GM18861 (cell line): Measurements from ENCODE around the gene GLUD1.
"Not testable (repeated sequence)": the region's sequence is repeated elsewhere in the genome, so short reads cannot be mapped to it uniquely, and the experiment has no call there.

Experiments used
- ATAC-seq: cut with Tn5 transposase; IDR thresholded peaks from one replicate; pipeline ENCODE4 v1.9.1; 2021; ENCODE audit not compliant: unreplicated experiment

Gene GLUD1

DNA sequence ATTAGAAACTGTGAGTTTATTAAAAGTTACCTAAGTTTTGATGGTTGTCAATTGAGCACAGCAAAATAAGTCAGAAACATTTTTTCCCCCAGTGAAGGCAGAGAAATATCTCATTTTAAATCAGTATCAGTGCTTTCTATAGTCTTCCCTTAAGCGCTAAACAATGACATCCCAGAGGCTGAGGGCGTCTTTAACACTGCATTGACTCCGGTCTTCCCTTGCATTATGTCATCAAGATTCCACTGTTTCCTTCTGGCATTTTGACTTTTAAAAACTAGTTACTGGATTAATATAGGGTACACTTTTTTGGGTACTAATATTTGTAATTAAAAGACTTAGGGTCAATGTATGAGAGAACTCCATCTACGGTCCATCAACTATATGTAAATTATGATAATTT lies 3.9 kb downstream of the GLUD1 start:
- no peak for ATAC-seq

DNA sequence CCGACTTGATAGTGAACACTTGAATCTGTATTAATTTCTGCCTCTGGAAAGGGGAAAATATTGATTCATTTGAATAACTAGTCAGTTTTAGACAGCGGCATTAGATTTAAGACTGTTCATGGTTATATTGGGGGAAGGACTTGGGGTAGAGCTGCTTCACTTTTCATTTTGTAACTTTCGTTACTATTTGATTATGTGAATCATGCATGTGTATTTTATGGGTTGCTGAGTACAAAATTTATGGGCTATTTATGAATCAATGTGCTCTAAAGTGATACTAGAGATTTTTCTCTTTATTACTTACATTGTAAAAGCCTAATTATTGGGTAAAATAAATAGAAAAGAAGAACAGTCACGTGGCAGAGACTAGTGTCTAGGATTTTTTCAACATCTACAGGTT lies 4.9 kb downstream of the GLUD1 start:
- ATAC-seq = no peak

DNA sequence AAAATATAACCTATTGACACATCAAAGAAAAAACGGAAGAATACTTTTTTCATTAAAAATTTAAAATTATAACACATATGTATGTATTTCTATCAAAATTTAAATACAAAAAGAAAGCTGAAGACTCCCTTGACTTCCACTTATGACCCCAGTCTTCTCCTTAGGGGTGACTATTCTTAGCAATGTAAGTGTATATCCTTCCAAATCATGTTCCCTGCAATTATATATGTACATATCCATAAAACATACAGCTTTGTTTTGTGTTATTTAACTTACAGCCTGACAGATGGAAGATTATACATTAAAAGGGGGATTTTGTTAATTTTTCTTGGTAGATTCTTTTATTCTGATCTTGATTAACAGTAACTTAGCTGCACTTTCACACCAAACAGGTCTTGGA lies 9.1 kb downstream of the GLUD1 start:
- no peak for ATAC-seq

DNA sequence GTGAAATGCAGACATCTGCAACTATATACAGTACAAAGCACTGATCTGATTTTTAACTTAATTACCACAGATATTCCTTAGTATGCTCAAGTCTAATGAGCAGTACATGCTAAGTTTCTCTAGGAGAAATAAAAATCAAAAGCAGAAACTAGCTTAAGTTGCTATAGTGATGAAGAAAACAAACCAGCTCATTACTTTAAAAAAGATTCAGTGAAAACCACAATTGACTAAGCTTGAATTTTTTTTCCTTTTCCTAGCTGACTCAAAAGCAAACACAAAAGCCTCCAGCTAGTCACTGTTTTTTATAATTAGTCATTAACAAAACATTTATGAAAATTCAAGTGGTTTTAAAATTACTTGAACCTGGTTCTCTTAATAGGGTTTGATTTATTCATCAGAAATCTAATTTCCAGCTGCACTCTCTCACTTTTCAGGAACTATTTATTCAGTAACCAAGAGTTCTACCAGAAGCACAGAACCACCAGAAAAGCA lies 10.3 kb downstream of the GLUD1 start:
- peak; percentile 70 for ATAC-seq

DNA sequence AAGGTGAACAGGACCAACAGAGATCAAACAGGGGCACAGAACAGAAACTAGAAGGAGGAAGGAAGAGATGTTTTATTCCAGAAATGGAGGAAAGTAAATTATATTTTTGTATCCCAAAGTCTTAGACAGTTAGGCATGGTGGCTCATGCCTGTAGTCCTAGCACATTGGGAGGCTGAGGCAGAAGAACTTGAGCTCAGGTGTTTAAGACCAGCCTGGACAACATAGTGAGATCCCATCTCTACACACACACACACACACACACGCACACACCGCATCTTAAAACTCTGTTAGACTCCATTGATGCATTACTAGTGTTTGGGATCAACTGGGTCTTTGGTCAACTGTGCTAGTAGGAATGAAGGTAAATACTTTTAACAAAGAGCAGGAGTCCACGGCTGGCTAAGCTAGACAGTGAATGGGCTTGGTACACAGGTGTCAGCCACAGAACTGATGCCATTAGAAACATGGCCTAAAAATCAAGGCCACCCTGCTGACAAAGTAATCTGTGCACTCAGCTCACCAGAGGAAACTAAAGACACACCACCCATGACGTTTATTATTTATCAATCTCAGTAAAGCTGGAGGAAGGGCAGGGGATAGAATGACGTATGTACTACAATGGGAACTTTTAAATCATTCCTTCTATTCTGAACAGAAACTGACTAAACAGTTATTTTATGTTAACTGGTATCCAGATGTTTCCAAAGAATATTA lies 10.9 kb downstream of the GLUD1 start:
- peak; percentile 28 for ATAC-seq

DNA sequence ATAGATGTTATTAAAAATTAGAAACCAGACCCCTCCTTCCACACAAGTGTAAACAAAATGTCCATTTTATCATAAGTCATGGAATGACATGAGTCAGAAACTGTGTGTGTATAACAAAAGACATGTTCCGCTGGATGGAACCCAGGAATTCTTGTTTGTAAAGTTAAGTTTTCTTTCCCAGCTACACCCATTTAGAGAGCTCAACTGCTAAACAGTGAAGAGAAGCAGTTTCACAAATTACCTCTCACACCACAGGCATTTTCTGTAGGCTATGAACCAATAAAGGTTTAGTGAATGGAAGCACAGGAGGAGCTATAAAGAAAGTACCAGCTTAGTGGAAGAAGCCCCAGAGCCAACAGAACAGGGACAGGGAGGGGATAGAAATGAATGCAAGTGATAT lies 12.4 kb downstream of the GLUD1 start:
- ATAC-seq = not testable (repeated sequence)

DNA sequence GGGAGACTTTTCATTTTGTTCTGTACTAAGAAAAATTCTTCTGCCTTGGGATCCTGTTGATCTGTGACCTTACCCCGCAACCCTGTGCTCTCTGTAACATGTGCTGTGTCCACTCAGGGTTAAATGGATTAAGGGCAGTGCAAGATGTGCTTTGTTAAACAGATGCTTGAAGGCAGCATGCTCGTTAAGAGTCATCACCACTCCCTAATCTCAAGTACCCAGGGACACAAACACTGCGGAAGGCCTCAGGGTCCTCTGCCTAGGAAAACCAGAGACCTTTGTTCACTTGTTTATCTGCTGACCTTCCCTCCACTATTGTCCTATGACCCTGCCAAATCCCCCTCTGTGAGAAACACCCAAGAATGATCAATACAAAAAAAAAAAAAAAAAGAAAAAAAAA lies 13.1 kb downstream of the GLUD1 start:
- not testable (repeated sequence) for ATAC-seq

DNA sequence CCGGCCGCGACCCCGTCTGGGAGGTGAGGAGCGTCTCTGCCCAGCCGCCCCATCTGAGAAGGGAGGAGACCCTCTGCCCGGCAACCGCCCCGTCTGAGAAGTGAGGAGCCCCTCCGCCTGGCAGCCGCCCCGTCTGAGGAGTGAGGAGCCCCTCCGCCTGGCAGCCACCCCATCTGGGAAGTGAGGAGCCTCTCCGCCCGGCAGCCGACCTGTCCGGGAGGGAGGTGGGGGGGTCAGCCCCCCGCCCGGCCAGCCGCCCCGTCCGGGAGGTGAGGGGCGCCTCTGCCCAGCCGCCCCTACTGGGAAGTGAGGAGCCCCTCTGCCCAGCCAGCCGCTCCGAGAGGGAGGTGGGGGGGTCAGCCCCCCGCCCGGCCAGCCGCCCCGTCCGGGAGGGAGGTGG lies 14.0 kb downstream of the GLUD1 start:
- ATAC-seq = not testable (repeated sequence)

DNA sequence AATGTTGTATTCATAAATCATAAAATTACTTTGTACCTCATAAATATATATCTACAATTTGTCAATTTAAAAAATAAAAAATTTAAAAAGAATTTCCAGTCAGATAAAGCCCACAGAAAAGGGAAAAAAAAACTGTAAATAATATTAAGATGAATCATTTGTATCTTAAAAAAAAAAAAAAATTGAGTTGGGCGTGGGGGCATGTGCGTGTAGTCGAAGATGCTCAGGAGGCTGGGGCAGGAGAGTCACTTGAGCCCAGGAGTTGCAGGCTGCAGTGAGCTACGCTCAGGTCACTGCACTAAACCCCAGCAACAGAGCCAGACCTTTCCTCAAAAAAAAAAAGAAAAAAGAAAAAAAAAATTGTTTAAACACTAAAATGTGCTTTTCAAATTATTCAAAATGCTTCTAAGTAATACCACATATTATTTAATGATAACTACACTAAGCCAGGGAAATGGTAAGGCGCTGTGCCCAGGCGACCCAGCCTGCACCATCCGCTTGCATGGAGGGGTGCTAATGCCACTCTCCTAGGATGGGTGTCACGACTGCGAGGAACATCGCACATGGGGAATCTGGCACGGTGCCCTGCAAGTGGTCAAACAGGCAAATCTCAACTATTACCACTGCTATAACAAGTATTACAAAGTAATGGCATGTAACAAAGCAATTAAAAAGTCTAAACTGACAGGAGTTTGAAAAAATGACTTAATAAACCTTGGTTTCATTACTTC lies 15.4 kb downstream of the GLUD1 start:
- no peak for ATAC-seq

DNA sequence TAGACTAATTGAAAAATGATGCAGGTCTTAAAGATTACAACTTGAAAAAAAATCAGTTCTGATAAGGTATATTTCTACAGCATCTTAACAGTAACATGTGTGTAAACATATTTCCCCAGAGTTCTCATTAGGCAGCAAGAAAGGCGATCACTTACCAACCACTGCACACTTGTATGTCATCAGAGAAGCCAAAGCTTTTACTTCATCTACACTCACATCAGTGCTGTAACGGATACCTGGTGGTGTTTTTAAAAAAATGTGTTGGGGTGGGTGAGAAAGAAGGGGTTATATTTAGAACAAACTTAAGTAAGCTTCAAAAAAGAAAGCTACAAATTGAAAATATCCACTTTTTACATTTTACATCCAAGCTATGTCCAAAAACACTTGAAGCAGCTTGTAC lies 18.2 kb downstream of the GLUD1 start:
- ATAC-seq = not testable (repeated sequence)

DNA sequence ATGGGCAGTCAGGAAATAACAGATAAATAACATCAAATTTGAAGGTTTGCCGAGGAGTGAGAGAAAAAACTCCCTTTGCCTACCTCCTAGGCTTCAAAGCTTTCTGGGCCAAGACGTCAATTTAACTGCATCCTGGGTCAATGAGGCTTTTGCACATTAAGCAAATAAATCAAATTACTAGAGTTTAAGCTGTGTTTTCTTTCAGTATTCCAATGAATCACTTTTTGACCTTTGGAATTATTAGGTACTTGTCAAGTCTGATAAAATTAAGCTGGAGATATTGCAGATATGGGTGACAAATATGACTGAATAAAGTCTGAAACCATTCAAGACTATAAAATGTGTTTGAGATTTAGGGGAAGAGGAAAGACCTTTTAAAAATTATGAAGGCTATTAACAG lies 22.2 kb downstream of the GLUD1 start:
- ATAC-seq = no peak

DNA sequence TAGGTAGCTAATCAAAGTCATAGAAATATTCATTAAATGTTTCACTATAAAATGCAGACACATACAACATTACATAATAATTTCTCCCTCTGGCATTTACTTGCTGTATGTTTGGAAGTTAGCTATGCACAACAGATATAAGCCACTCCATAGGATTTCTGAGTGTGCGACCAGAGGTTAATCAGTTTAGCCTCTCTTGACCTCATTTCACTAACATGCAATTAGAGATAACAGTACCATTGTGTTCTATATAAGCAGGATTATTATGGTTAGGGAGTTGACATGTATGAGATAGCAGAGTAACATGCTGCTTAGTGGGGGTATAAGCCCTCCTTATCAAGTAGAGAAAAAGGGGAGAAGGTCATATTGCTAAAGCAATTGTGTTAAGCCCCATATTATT lies 26.4 kb downstream of the GLUD1 start:
- no peak for ATAC-seq

DNA sequence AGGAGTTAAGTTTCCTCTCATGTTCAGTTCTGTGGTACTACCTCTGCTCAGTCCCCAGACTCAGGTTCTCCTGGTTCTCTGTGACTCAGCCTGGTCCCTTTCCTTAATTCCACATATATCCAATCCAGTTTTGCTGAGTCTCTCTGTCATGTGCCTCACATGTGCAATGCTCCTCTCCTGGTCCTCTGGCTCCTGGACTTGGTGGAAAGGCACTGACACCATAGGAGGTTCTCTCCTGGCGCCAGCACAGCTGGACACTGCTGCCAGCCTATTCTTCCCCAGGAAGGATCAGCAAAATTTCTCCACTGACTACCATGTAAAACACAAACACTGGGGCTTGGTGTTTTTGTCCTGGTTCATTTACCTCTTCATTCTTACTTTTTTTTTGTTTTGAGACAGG lies 27.8 kb downstream of the GLUD1 start:
- ATAC-seq = no peak

DNA sequence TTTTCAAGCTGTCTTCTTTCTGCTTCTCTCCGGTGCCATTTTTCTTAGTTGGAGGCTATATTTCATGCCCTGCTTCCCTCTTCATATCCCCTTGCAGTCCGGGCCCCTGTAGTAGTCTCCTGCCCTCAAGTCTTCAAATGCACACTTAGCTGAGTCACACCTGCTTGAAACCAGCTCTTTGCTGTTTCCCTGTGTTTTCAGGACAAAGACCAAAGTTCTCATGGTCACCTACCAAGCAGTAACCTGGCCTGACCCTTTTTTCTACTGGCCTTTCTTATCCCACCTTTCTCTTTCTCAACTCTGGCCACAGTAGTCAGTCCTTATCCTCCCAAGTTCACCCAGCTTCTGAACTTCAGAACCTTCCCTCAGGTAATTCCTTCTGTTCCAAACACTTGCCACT lies 28.5 kb downstream of the GLUD1 start:
- ATAC-seq = no peak

DNA sequence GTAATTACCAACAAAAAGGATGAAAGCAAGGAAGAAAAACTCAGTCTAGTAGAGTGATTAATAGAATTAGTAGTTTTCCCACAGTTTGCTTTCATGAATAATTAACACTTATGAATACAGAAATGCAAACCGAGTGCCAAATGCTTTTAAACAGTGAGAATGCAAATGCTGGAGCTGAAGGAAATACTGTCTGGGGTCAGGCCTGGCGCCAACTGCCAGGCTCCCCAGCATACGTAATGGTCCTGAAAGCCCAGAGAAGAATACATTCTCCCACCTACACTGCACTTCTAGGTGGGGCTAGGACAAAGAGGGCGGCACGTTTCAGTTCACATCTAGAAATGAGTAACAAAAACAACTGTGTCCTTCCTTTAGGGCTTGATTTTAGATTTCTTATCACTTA lies 30.0 kb downstream of the GLUD1 start:
- no peak for ATAC-seq

DNA sequence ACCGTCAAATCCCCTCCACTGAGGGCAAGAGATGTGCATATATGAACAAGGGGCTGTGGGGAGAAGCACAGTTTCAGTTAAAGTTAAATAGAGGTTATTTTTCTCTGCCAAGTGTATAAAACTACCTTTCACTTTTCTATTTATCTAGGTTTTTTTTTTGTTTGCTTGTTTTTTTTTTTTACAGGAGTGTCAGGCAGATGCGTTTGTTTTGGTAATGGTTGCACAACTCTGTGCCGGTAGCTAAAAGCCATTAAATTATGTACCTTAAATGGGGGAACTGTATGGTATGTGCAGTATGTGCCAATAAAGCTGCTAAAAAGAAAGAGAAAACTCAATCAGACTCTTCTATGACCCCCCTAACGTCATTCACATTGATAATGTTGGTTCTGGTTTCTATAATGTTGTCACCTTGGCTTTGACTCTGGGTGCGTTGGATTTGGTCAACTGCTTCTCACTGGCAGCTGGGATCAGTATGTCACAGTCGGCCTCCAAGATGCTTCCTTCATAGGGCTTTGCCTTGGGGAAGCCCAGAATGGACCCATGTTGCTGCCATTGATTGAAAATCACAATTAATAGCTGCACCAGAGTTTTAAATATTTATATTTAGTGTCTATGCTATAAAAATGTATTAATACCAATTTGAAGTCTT lies 34.2 kb downstream of the GLUD1 start:
- ATAC-seq = no peak

DNA sequence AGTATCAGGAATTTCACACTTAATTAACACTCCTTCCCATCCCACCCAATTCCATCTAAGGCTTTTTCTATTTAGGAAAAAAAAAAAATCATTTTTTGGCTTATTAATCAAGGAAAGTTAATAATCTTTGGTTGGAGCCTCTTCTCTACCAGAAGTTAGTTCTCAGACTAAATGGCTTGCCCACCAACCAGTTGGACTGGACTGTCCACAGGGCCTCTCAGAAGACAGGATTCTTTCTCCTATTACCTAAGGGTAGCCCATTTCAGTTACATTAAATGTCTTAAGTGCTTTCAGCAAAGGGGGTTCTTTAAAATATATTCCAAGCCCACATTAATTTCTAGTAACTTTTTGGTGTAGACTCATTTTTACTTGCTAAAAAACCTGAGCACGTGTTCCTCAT lies 35.2 kb downstream of the GLUD1 start:
- no peak for ATAC-seq

DNA sequence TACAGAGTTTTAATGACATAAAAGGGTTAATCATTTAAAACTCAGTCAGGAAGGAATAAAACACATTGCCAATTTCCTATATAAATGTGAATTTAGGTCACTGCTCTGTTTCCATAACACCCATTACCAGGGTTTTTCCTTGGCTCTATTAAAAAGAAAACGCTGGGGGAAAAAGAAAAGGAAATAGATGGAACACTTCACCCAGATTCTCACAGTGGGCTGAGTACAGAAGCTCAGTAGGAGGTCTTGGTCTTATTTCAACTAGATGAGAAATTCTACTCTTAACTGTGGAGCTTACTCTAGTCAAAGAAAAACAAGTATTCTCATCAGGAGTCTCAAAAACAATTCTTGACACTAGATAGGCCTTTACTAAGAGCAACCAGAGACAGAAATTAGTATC lies 36.5 kb downstream of the GLUD1 start:
- no peak for ATAC-seq

DNA sequence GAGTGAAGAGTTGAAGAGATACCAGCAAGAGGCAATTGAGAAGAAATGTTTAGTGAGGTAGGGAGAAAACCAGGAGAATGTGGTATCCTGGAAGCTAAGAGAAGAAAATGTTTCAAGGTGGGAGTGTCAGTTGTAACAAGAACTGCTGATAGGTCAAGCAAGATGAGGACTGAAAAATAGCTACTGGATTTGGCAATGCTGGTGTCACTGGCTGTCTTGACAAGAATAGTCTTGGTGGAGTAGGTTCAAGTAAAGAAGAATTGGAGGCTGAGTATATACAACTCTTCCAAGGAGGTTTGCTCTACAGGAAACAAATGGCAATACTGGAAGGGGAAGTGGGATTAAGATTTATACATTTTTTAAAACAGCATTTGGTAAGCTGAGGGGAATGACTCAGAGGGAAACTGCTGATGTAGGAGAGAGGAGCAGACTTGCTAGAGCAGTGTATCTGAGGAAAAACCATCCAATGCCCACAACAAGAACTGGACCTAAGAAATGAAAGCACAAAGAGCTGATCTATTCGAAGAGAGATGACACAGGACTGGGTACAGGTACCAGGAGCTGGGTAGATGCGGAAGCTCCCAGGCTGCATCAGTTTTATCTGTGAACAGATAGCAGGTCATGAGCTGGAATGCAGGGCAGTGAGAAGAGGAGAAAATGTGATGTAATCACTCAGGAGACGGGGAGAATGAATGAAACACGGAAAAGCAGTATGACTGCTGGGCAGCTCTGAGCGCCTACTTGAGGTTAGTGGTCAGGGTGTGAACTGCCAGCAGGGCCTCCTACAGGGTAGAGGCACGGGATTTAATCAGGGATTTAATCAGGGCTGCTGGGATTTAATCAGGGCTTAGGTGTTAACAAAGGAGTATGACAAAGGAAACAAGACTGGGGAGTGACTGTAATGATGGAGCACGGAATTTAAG lies 40.0 kb downstream of the GLUD1 start:
- ATAC-seq = no peak

DNA sequence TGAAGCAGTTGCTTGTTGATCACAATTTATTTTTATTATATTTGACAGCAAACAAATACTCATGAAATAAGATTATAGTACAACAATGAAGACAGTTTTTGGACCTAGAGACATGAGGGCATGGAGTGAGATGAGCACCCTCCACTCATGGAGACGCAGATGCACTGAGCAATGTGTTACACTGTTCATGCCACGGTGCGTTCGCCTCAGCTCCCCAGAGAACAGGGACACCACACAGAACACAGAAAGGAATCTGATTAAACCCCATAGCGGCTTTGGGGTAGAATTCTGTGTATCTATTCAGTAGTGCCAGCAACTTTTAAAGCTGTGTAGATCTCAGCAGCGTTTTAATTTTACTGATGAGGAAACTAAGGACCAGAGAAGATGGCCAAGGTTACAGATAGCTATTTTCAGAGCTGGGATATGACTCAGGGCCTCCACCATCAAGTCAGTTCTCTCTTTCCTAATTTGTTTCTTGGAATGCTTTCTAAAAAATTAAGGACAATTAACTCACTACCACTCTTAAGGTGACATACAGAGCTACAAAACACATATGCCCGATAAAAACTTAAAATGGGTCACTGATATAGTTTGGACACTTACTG lies 41.0 kb downstream of the GLUD1 start:
- no peak for ATAC-seq

DNA sequence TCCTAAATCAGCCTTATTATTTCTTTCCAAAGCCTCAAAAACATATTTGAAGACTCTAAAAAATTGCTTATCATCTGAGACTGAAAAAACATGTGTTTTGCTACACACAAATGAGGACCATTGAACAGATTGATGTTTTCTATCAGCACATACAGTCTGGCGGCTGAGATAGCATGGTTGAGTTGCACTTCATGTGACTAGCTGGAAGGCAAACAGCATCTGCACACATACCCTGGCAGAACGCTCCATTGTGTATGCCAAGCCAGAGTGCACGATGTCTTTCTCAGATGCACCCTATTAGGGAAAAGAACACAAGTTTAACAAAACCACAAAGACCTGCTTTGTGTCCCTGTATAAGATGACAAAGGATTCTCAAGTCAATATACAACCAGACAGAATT lies 41.5 kb downstream of the GLUD1 start:
- ATAC-seq = no peak
